ENCODE results near the gene MAGI1.

MAGI1 gene

GRCh38 chr3:65603631-65604030 lies 435.1 kb downstream of the MAGI1 start:
- no peak overlapping the region for H3K9ac ChIP-seq (ENCODE audit: low read length)
- no peak overlapping the region for H3K4me3 ChIP-seq (ENCODE audit: insufficient read depth in 1 of 2, low read depth in 1 of 2, low read length in 2 of 2)
- no peak overlapping the region for H3K27ac ChIP-seq (ENCODE audit: low read length, poor library complexity, severe bottlenecking)
- H2BK5ac ChIP-seq (ENCODE audit: low read depth, low read length, poor library complexity, severe bottlenecking): no peak overlapping the region
- H3K14ac ChIP-seq (ENCODE audit: low read length in 2 of 2): no peak overlapping the region
- no peak overlapping the region for H2AK5ac ChIP-seq (ENCODE audit: low read length, severe bottlenecking)
- H2BK12ac ChIP-seq (ENCODE audit: low read length in 2 of 2): no peak overlapping the region
- H2AFZ ChIP-seq (ENCODE audit: low read depth, low read length): no peak overlapping the region
- no peak overlapping the region for H4K91ac ChIP-seq (ENCODE audit: low read length)
- peaks cover 0 to 4% of the 10 kb centered on the region in 2 experiments for H3K27me3 ChIP-seq (ENCODE audit: control insufficient read depth in 1 of 2, insufficient read depth in 1 of 2, low read length in 2 of 2)
- no peaks in the 10 kb centered on the region for H3K36me3 ChIP-seq (ENCODE audit: control insufficient read depth in 1 of 2, insufficient read depth in 2 of 2, low read depth in 1 of 2, low read length in 2 of 2)
- DNase-seq: no peak
- WGBS: 98% methylated on average over 3 of the region's 4 CpGs
- no peak overlapping the region for H3K4ac ChIP-seq (ENCODE audit: low read depth in 1 of 2, low read length in 2 of 2)
- no peak overlapping the region for H3K4me2 ChIP-seq (ENCODE audit: low read length, poor library complexity, severe bottlenecking)
- peaks cover 14% of the 10 kb centered on the region for H3K79me1 ChIP-seq (replicated peaks; ENCODE audit: low read length, poor library complexity, severe bottlenecking)
- no peak overlapping the region for H2BK15ac ChIP-seq (ENCODE audit: low read depth, poor library complexity, severe bottlenecking)
- no peaks in the 10 kb centered on the region for H3K9me3 ChIP-seq (ENCODE audit: control insufficient read depth, low read length)
- no peak overlapping the region for H3K18ac ChIP-seq (ENCODE audit: low read depth in 1 of 2, low read length in 2 of 2)
- H2BK120ac ChIP-seq (ENCODE audit: low read depth, low read length): no peak overlapping the region
- H3K23ac ChIP-seq (ENCODE audit: low read length in 2 of 2): no peak overlapping the region
- H4K8ac ChIP-seq (ENCODE audit: low read length): no peak overlapping the region
- no peaks in the 10 kb centered on the region for H3K4me1 ChIP-seq (ENCODE audit: control insufficient read depth, insufficient read depth, low read depth, low read length)

GRCh38 chr3:65600888-65601287 lies 437.8 kb downstream of the MAGI1 start:
- no peak overlapping the region for H4K8ac ChIP-seq (ENCODE audit: low read length)
- no peak overlapping the region for H3K27ac ChIP-seq (ENCODE audit: low read length, poor library complexity, severe bottlenecking)
- no peak overlapping the region for H2BK5ac ChIP-seq (ENCODE audit: low read depth, low read length, poor library complexity, severe bottlenecking)
- peaks cover 20% of the 10 kb centered on the region for H3K79me1 ChIP-seq (replicated peaks; ENCODE audit: low read length, poor library complexity, severe bottlenecking)
- H2BK12ac ChIP-seq (ENCODE audit: low read length in 2 of 2): no peak overlapping the region
- no peak overlapping the region for H3K4me2 ChIP-seq (ENCODE audit: low read length, poor library complexity, severe bottlenecking)
- H3K4me1 ChIP-seq (ENCODE audit: control insufficient read depth, insufficient read depth, low read depth, low read length): peaks cover 13% of the 10 kb centered on the region
- no peak overlapping the region for H2BK15ac ChIP-seq (ENCODE audit: low read depth, poor library complexity, severe bottlenecking)
- H3K4me3 ChIP-seq (ENCODE audit: insufficient read depth in 1 of 2, low read depth in 1 of 2, low read length in 2 of 2): no peak overlapping the region
- H3K36me3 ChIP-seq (ENCODE audit: control insufficient read depth in 1 of 2, insufficient read depth in 2 of 2, low read depth in 1 of 2, low read length in 2 of 2): no peaks in the 10 kb centered on the region
- no peak overlapping the region for H3K14ac ChIP-seq (ENCODE audit: low read length in 2 of 2)
- H2AFZ ChIP-seq (ENCODE audit: low read depth, low read length): no peak overlapping the region
- no peak overlapping the region for H3K9ac ChIP-seq (ENCODE audit: low read length)
- H3K23ac ChIP-seq (ENCODE audit: low read length in 2 of 2): no peak overlapping the region
- 100% methylated on average over 1 of the region's 2 CpGs for WGBS
- no peak overlapping the region for H4K91ac ChIP-seq (ENCODE audit: low read length)
- H2AK5ac ChIP-seq (ENCODE audit: low read length, severe bottlenecking): no peak overlapping the region
- H3K18ac ChIP-seq (ENCODE audit: low read depth in 1 of 2, low read length in 2 of 2): no peak overlapping the region
- H3K27me3 ChIP-seq (ENCODE audit: control insufficient read depth in 1 of 2, insufficient read depth in 1 of 2, low read length in 2 of 2): peaks cover 0 to 5% of the 10 kb centered on the region in 2 experiments
- DNase-seq: no peak
- H3K9me3 ChIP-seq (ENCODE audit: control insufficient read depth, low read length): no peaks in the 10 kb centered on the region
- H3K4ac ChIP-seq (ENCODE audit: low read depth in 1 of 2, low read length in 2 of 2): no peak overlapping the region
- no peak overlapping the region for H2BK120ac ChIP-seq (ENCODE audit: low read depth, low read length)

- Histone ChIP-seq H3K23ac (ENCODE audit: low read length in 2 of 2) (no peak overlapping the region), H2AK5ac (ENCODE audit: low read length, severe bottlenecking) (no peak overlapping the region), H3K18ac (ENCODE audit: low read depth in 1 of 2, low read length in 2 of 2) (no peak overlapping the region), H4K91ac (ENCODE audit: low read length) (no peak overlapping the region), H3K9ac (ENCODE audit: low read length) (peak overlapping the region; percentile 60), H3K27ac (ENCODE audit: low read length, poor library complexity, severe bottlenecking) (no peak overlapping the region), H3K79me1 (replicated peaks; ENCODE audit: low read length, poor library complexity, severe bottlenecking) (peaks cover 13% of the 10 kb centered on the region), H2BK15ac (ENCODE audit: low read depth, poor library complexity, severe bottlenecking) (no peak overlapping the region), H3K4ac (ENCODE audit: low read depth in 1 of 2, low read length in 2 of 2) (no peak overlapping the region), H4K8ac (ENCODE audit: low read length) (no peak overlapping the region), H3K14ac (ENCODE audit: low read length in 2 of 2) (no peak overlapping the region), H3K4me3 (ENCODE audit: insufficient read depth in 1 of 2, low read depth in 1 of 2, low read length in 2 of 2) (peak overlapping the region; percentile 40 to 73), H3K27me3 (ENCODE audit: control insufficient read depth in 1 of 2, insufficient read depth in 1 of 2, low read length in 2 of 2) (peaks cover 0 to 5% of the 10 kb centered on the region in 2 experiments), H3K9me3 (ENCODE audit: control insufficient read depth, low read length) (no peaks in the 10 kb centered on the region), H3K36me3 (ENCODE audit: control insufficient read depth in 1 of 2, insufficient read depth in 2 of 2, low read depth in 1 of 2, low read length in 2 of 2) (no peaks in the 10 kb centered on the region), H2BK5ac (ENCODE audit: low read depth, low read length, poor library complexity, severe bottlenecking) (no peak overlapping the region), H3K4me2 (ENCODE audit: low read length, poor library complexity, severe bottlenecking) (peak overlapping the region; percentile 88), H2AFZ (ENCODE audit: low read depth, low read length) (no peak overlapping the region), H2BK120ac (ENCODE audit: low read depth, low read length) (no peak overlapping the region), H3K4me1 (ENCODE audit: control insufficient read depth, insufficient read depth, low read depth, low read length) (peaks cover 13% of the 10 kb centered on the region), H2BK12ac (ENCODE audit: low read length in 2 of 2) (no peak overlapping the region)
- DNase-seq: no peak
- 17% methylated on average over 11 of the region's 20 CpGs for WGBS
Measured at GRCh38 chr3:65597952-65598413, 440.7 kb downstream of the MAGI1 start.

GRCh38 chr3:65597226-65597951 lies 441.3 kb downstream of the MAGI1 start:
- H4K91ac ChIP-seq (ENCODE audit: low read length): peak overlapping the region; percentile 48
- H3K4ac ChIP-seq (ENCODE audit: low read depth in 1 of 2, low read length in 2 of 2): no peak overlapping the region
- peak overlapping the region; percentile 88 for H3K4me2 ChIP-seq (ENCODE audit: low read length, poor library complexity, severe bottlenecking)
- no peak overlapping the region for H4K8ac ChIP-seq (ENCODE audit: low read length)
- 3% methylated on average over 29 of the region's 34 CpGs for WGBS
- H3K27ac ChIP-seq (ENCODE audit: low read length, poor library complexity, severe bottlenecking): no peak overlapping the region
- peak overlapping the region; percentile 60 for H3K9ac ChIP-seq (ENCODE audit: low read length)
- H3K36me3 ChIP-seq (ENCODE audit: control insufficient read depth in 1 of 2, insufficient read depth in 2 of 2, low read depth in 1 of 2, low read length in 2 of 2): no peaks in the 10 kb centered on the region
- peaks cover 0 to 5% of the 10 kb centered on the region in 2 experiments for H3K27me3 ChIP-seq (ENCODE audit: control insufficient read depth in 1 of 2, insufficient read depth in 1 of 2, low read length in 2 of 2)
- H2AFZ ChIP-seq (ENCODE audit: low read depth, low read length): no peak overlapping the region
- peak overlapping the region; percentile 40 to 73 for H3K4me3 ChIP-seq (ENCODE audit: insufficient read depth in 1 of 2, low read depth in 1 of 2, low read length in 2 of 2)
- DNase-seq: no peak
- peak overlapping the region in 1 of 2 experiments; percentile 57 for H3K18ac ChIP-seq (ENCODE audit: low read depth in 1 of 2, low read length in 2 of 2)
- H3K79me1 ChIP-seq (replicated peaks; ENCODE audit: low read length, poor library complexity, severe bottlenecking): peaks cover 13% of the 10 kb centered on the region
- H3K23ac ChIP-seq (ENCODE audit: low read length in 2 of 2): no peak overlapping the region
- peaks cover 13% of the 10 kb centered on the region for H3K4me1 ChIP-seq (ENCODE audit: control insufficient read depth, insufficient read depth, low read depth, low read length)
- no peak overlapping the region for H2BK15ac ChIP-seq (ENCODE audit: low read depth, poor library complexity, severe bottlenecking)
- H2AK5ac ChIP-seq (ENCODE audit: low read length, severe bottlenecking): no peak overlapping the region
- peak overlapping the region in 1 of 2 experiments; percentile 61 for H3K14ac ChIP-seq (ENCODE audit: low read length in 2 of 2)
- H2BK12ac ChIP-seq (ENCODE audit: low read length in 2 of 2): peak overlapping the region in 1 of 2 experiments; percentile 63
- H2BK120ac ChIP-seq (ENCODE audit: low read depth, low read length): peak overlapping the region; percentile 27
- no peak overlapping the region for H2BK5ac ChIP-seq (ENCODE audit: low read depth, low read length, poor library complexity, severe bottlenecking)
- no peaks in the 10 kb centered on the region for H3K9me3 ChIP-seq (ENCODE audit: control insufficient read depth, low read length)
